Measurements from ENCODE around the gene ZDHHC14. TPM values are rescaled to one million over a fixed set of nuclear protein-coding genes. Genes with fewer than 3 reads are reported as not detected.

The ZDHHC14 gene
- total RNA-seq, 2 experiments from 2014 or later = 5.2 TPM

GRCh38 chr6:157609556-157609955, 228.6 kb downstream of the ZDHHC14 start:
- no peak for DNase-seq
- Mint-ChIP-seq H3K27me3 (no peaks in the 10 kb centered on the region), H3K4me3 (no peak overlapping the region), H3K9me3 (no peaks in the 10 kb centered on the region), H3K4me1 (peaks cover 3% of the 10 kb centered on the region), H3K36me3 (no peaks in the 10 kb centered on the region), H3K27ac (no peak overlapping the region)
- POLR2A ChIA-PET = no interaction called here
- no peak for ATAC-seq (ENCODE audit: low read depth)

- ATAC-seq (ENCODE audit: low read depth) (no peak), DNase-seq (no peak)
- Mint-ChIP-seq H3K4me3 (no peak overlapping the region), H3K27ac (no peak overlapping the region), H3K36me3 (no peaks in the 10 kb centered on the region), H3K4me1 (peaks cover 4% of the 10 kb centered on the region), H3K27me3 (no peaks in the 10 kb centered on the region), H3K9me3 (no peaks in the 10 kb centered on the region)
- POLR2A ChIA-PET = no interaction called here
These were observed 229.5 kb downstream of the ZDHHC14 start for GRCh38 chr6:157610451-157610999.

- POLR2A ChIA-PET = no interaction called here
- Mint-ChIP-seq H3K9me3 (no peaks in the 10 kb centered on the region), H3K4me1 (peaks cover 6% of the 10 kb centered on the region), H3K36me3 (no peaks in the 10 kb centered on the region), H3K4me3 (no peak overlapping the region), H3K27ac (no peak overlapping the region), H3K27me3 (no peaks in the 10 kb centered on the region)
- ATAC-seq (ENCODE audit: low read depth) = no peak
- DNase-seq = no peak
These were observed 230.4 kb downstream of the ZDHHC14 start for GRCh38 chr6:157611406-157611805.

GRCh38 chr6:157613011-157613522, 232.1 kb downstream of the ZDHHC14 start:
- Mint-ChIP-seq H3K36me3 (no peaks in the 10 kb centered on the region), H3K4me1 (peaks cover 6% of the 10 kb centered on the region), H3K27ac (no peak overlapping the region), H3K27me3 (no peaks in the 10 kb centered on the region), H3K9me3 (no peaks in the 10 kb centered on the region), H3K4me3 (no peak overlapping the region)
- POLR2A ChIA-PET = no interaction called here
- DNase-seq = no peak
- ATAC-seq (ENCODE audit: low read depth) = no peak

- Mint-ChIP-seq H3K36me3 (no peaks in the 10 kb centered on the region), H3K4me1 (peaks cover 6% of the 10 kb centered on the region), H3K9me3 (no peaks in the 10 kb centered on the region), H3K4me3 (no peak overlapping the region), H3K27ac (no peak overlapping the region), H3K27me3 (no peaks in the 10 kb centered on the region)
- ATAC-seq (ENCODE audit: low read depth) (no peak), DNase-seq (no peak)
- POLR2A ChIA-PET = interaction anchor here (0.6 kb wide), 1 partner anchor 42 kb away, joined by 3 read pairs; no protein-coding TSS in a partner anchor
These were observed 233.1 kb downstream of the ZDHHC14 start for GRCh38 chr6:157614026-157614568.

- no peak for ATAC-seq (ENCODE audit: low read depth)
- no peaks in the 10 kb centered on the region for H3K36me3 Mint-ChIP-seq
- peak overlapping the region; percentile 33 for H3K27ac Mint-ChIP-seq
- no peak overlapping the region for H3K4me3 Mint-ChIP-seq
- H3K27me3 Mint-ChIP-seq = no peaks in the 10 kb centered on the region
- POLR2A ChIA-PET = no interaction called here
- peaks cover 6% of the 10 kb centered on the region for H3K4me1 Mint-ChIP-seq
- DNase-seq = no peak
- H3K9me3 Mint-ChIP-seq = no peaks in the 10 kb centered on the region
These were observed 234.4 kb downstream of the ZDHHC14 start for GRCh38 chr6:157615420-157615769.

- POLR2A ChIA-PET = no interaction called here
- ATAC-seq (ENCODE audit: low read depth) (no peak), DNase-seq (no peak)
- Mint-ChIP-seq H3K27ac (peak overlapping the region; percentile 33), H3K36me3 (no peaks in the 10 kb centered on the region), H3K27me3 (no peaks in the 10 kb centered on the region), H3K4me3 (no peak overlapping the region), H3K9me3 (no peaks in the 10 kb centered on the region), H3K4me1 (peaks cover 6% of the 10 kb centered on the region)
These were observed 235.0 kb downstream of the ZDHHC14 start for GRCh38 chr6:157615951-157616350.

- DNase-seq = no peak
- peaks cover 4% of the 10 kb centered on the region for H3K9me3 Mint-ChIP-seq
- POLR2A ChIA-PET = no interaction called here
- no peak overlapping the region for H3K27ac Mint-ChIP-seq
- ATAC-seq (ENCODE audit: low read depth) = no peak
- no peak overlapping the region for H3K4me3 Mint-ChIP-seq
- H3K4me1 Mint-ChIP-seq = no peaks in the 10 kb centered on the region
- no peaks in the 10 kb centered on the region for H3K27me3 Mint-ChIP-seq
- H3K36me3 Mint-ChIP-seq = peaks cover 2% of the 10 kb centered on the region
These were observed 240.0 kb downstream of the ZDHHC14 start for GRCh38 chr6:157620944-157621343.

- H3K27me3 Mint-ChIP-seq = no peaks in the 10 kb centered on the region
- H3K36me3 Mint-ChIP-seq = peaks cover 2% of the 10 kb centered on the region
- H3K9me3 Mint-ChIP-seq = peaks cover 4% of the 10 kb centered on the region
- POLR2A ChIA-PET = no interaction called here
- ATAC-seq (ENCODE audit: low read depth) = no peak
- H3K4me3 Mint-ChIP-seq = no peak overlapping the region
- no peak overlapping the region for H3K27ac Mint-ChIP-seq
- H3K4me1 Mint-ChIP-seq = no peaks in the 10 kb centered on the region
- no peak for DNase-seq
These were observed 240.4 kb downstream of the ZDHHC14 start for GRCh38 chr6:157621406-157621805.

- peaks cover 4% of the 10 kb centered on the region for H3K9me3 Mint-ChIP-seq
- H3K27me3 Mint-ChIP-seq = no peaks in the 10 kb centered on the region
- POLR2A ChIA-PET = no interaction called here
- no peak overlapping the region for H3K27ac Mint-ChIP-seq
- no peak overlapping the region for H3K4me3 Mint-ChIP-seq
- peaks cover 2% of the 10 kb centered on the region for H3K36me3 Mint-ChIP-seq
- DNase-seq (no peak), ATAC-seq (ENCODE audit: low read depth) (no peak)
- no peaks in the 10 kb centered on the region for H3K4me1 Mint-ChIP-seq
These were observed 241.4 kb downstream of the ZDHHC14 start for GRCh38 chr6:157622427-157622826.

- Mint-ChIP-seq H3K4me3 (no peak overlapping the region), H3K9me3 (peaks cover 4% of the 10 kb centered on the region), H3K36me3 (peaks cover 2% of the 10 kb centered on the region), H3K27ac (no peak overlapping the region), H3K27me3 (no peaks in the 10 kb centered on the region), H3K4me1 (peaks cover 8% of the 10 kb centered on the region)
- no peak for ATAC-seq (ENCODE audit: low read depth)
- POLR2A ChIA-PET = no interaction called here
- DNase-seq = no peak
These were observed 244.1 kb downstream of the ZDHHC14 start for GRCh38 chr6:157625111-157625510.

GRCh38 chr6:157625764-157626163, 244.8 kb downstream of the ZDHHC14 start:
- no peaks in the 10 kb centered on the region for H3K27me3 Mint-ChIP-seq
- POLR2A ChIA-PET = no interaction called here
- DNase-seq (no peak), ATAC-seq (ENCODE audit: low read depth) (no peak)
- H3K4me1 Mint-ChIP-seq = peaks cover 8% of the 10 kb centered on the region
- H3K36me3 Mint-ChIP-seq = peaks cover 2% of the 10 kb centered on the region
- H3K9me3 Mint-ChIP-seq = peaks cover 4% of the 10 kb centered on the region
- H3K27ac Mint-ChIP-seq = no peak overlapping the region
- H3K4me3 Mint-ChIP-seq = no peak overlapping the region

GRCh38 chr6:157627195-157627966, 246.4 kb downstream of the ZDHHC14 start:
- POLR2A ChIA-PET = no interaction called here
- Mint-ChIP-seq H3K4me3 (no peak overlapping the region), H3K9me3 (peaks cover 4% of the 10 kb centered on the region), H3K4me1 (peaks cover 8% of the 10 kb centered on the region), H3K27me3 (no peaks in the 10 kb centered on the region), H3K27ac (no peak overlapping the region), H3K36me3 (peaks cover 2% of the 10 kb centered on the region)
- no peak for ATAC-seq (ENCODE audit: low read depth)
- DNase-seq = no peak

- H3K4me3 Mint-ChIP-seq = no peak overlapping the region
- peaks cover 1% of the 10 kb centered on the region for H3K9me3 Mint-ChIP-seq
These were observed 247.5 kb downstream of the ZDHHC14 start for GRCh38 chr6:157628463-157628862.

More at GRCh38 chr6:157628463-157628862, 247.5 kb downstream of the ZDHHC14 start:
- DNase-seq = no peak
- Mint-ChIP-seq H3K4me1 (peaks cover 8% of the 10 kb centered on the region), H3K36me3 (no peaks in the 10 kb centered on the region), H3K27me3 (no peaks in the 10 kb centered on the region), H3K27ac (no peak overlapping the region)
- ATAC-seq (ENCODE audit: low read depth) = no peak
- POLR2A ChIA-PET = interaction anchor here (0.8 kb wide), 1 partner anchor 20 kb away, joined by 3 read pairs; no protein-coding TSS in a partner anchor
